K562 (cell line): ENCODE measurements around the gene COX15.

ENCODE experiments used
- BCL6 ChIP-seq: fragments of 250-450 bp; sonication (Bioruptor Pico); IDR thresholded peaks from 2 replicates; pipeline ENCODE4 v1.4.0; 2020
- CC2D1A ChIP-seq: fragments of 450-650 bp; IDR thresholded peaks from 2 replicates; pipeline ENCODE4 v1.6.1; 2017; ENCODE audit warnings: mild to moderate bottlenecking
- EP300 ChIP-seq: IDR thresholded peaks from 2 replicates; pipeline ENCODE4 v1.6.1; 2012; ENCODE audit warnings: low read length, improper control_type of control experiment
- NR2C1 ChIP-seq, 2 experiments: fragments of 450-650 bp; IDR thresholded peaks; 2 replicates each; pipeline ENCODE4 v1.6.1; 2017; ENCODE audit warnings: mild to moderate bottlenecking in 2 of 2, antibody characterized with exemption in 1 of 2, inconsistent platforms in 1 of 2, missing compliant biosample characterization in 1 of 2, missing genetic modification characterization in 1 of 2
- PTBP1 ChIP-seq: fragments of 200-400 bp; formaldehyde crosslinking; IDR thresholded peaks from 2 replicates; pipeline ENCODE4 v1.6.1; 2017; ENCODE audit warnings: low read depth, low read length
- SETDB1 ChIP-seq: IDR thresholded peaks from one replicate; pipeline ENCODE4 v1.6.1; 2012; ENCODE audit warnings: low read length, control low read depth, inconsistent platforms
- TARDBP ChIP-seq: fragments of 450-650 bp; IDR thresholded peaks from 2 replicates; pipeline ENCODE4 v1.6.1; 2016
- TCFL5 ChIP-seq: fragments of 250-450 bp; sonication (Bioruptor Pico); conservative IDR thresholded peaks from 2 replicates; pipeline ENCODE4 v1.6.1; 2021; ENCODE audit warnings: mild to moderate bottlenecking, moderate library complexity, matching md5 sums
- TF ChIP-seq, protein P1 (sequence below), 3 experiments: IDR thresholded peaks in 2 of 3; conservative IDR thresholded peaks in 1 of 3; 2 replicates each; pipeline ENCODE4 v1.5.1; 2011 to 2012; ENCODE audit warnings: low read length in 3 of 3, mild to moderate bottlenecking in 3 of 3, control low read depth in 2 of 3, improper control_type of control experiment in 1 of 3, inconsistent platforms in 1 of 3, low read depth in 1 of 3, mixed read lengths in 1 of 3, moderate library complexity in 1 of 3; ENCODE audit not compliant: insufficient read depth in 2 of 3
- TF ChIP-seq, protein P2 (sequence below): sonication (generic); formaldehyde crosslinking; IDR thresholded peaks from 2 replicates; pipeline ENCODE4 v1.8.0; 2022; ENCODE audit warnings: missing genetic modification reagents, mild to moderate bottlenecking, moderate library complexity, borderline replicate concordance
- TF ChIP-seq, protein P3 (sequence below): fragments of 450-650 bp; IDR thresholded peaks from 2 replicates; pipeline ENCODE4 v1.6.1; 2017; ENCODE audit warnings: mild to moderate bottlenecking, moderate library complexity
- TF ChIP-seq, protein P4 (sequence below): sonication (generic); formaldehyde crosslinking; IDR thresholded peaks from 2 replicates; pipeline ENCODE4 v1.8.0; 2022; ENCODE audit warnings: mild to moderate bottlenecking, low read depth, missing genetic modification reagents

DNA sequence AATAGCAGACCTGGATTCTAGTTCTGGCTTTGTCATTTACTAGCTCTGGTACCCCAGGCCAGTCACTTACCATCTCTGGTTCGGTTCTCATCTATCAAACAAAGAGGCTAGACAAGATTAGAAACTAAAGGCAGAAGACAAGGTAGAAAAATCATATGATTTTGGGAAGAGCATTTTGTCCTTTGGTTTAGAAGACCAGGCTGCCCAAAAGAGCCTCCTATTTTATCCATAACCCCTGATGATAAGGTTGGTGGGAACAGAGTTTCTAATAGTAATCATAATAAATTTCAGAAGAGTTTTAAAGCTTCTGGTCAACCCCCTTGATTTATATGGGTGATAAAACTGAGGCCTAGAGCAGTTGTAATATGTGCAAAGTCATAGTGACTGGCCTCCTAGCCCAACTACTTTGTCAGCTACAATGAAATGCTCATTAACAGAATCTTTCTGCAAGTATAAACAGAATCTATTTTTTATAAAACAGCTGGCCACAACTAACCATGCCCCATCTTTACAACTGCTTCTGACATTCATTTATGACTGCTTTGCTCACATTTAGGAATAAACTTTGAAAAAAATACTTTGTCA is 23.4 kb downstream of the COX15 start:
- TF ChIP-seq, protein P1, sequence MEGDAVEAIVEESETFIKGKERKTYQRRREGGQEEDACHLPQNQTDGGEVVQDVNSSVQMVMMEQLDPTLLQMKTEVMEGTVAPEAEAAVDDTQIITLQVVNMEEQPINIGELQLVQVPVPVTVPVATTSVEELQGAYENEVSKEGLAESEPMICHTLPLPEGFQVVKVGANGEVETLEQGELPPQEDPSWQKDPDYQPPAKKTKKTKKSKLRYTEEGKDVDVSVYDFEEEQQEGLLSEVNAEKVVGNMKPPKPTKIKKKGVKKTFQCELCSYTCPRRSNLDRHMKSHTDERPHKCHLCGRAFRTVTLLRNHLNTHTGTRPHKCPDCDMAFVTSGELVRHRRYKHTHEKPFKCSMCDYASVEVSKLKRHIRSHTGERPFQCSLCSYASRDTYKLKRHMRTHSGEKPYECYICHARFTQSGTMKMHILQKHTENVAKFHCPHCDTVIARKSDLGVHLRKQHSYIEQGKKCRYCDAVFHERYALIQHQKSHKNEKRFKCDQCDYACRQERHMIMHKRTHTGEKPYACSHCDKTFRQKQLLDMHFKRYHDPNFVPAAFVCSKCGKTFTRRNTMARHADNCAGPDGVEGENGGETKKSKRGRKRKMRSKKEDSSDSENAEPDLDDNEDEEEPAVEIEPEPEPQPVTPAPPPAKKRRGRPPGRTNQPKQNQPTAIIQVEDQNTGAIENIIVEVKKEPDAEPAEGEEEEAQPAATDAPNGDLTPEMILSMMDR (IDR thresholded peaks at IDR 0.05 in 2 of 3, conservative IDR thresholded peaks at IDR 0.05 in 1 of 3; ENCODE audit: insufficient read depth in 2 of 3, low read depth in 1 of 3, low read length in 3 of 3): no peak
- TF ChIP-seq EP300 (peak; percentile 77), TARDBP (no peak), PTBP1 (no peak), BCL6 (CRISPR knock-in tag) (no peak), CC2D1A (no peak), TCFL5 (CRISPR knock-in tag) (no peak), NR2C1 (IDR thresholded peaks at IDR 0.05) (no peak), NR2C1 (tag; IDR thresholded peaks at IDR 0.05) (no peak), SETDB1 (no peak)
- TF ChIP-seq, protein P2, sequence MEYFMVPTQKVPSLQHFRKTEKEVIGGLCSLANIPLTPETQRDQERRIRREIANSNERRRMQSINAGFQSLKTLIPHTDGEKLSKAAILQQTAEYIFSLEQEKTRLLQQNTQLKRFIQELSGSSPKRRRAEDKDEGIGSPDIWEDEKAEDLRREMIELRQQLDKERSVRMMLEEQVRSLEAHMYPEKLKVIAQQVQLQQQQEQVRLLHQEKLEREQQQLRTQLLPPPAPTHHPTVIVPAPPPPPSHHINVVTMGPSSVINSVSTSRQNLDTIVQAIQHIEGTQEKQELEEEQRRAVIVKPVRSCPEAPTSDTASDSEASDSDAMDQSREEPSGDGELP (CRISPR knock-in tag): no peak
- TF ChIP-seq, protein P3, sequence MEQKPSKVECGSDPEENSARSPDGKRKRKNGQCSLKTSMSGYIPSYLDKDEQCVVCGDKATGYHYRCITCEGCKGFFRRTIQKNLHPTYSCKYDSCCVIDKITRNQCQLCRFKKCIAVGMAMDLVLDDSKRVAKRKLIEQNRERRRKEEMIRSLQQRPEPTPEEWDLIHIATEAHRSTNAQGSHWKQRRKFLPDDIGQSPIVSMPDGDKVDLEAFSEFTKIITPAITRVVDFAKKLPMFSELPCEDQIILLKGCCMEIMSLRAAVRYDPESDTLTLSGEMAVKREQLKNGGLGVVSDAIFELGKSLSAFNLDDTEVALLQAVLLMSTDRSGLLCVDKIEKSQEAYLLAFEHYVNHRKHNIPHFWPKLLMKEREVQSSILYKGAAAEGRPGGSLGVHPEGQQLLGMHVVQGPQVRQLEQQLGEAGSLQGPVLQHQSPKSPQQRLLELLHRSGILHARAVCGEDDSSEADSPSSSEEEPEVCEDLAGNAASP: no peak
- TF ChIP-seq, protein P4, sequence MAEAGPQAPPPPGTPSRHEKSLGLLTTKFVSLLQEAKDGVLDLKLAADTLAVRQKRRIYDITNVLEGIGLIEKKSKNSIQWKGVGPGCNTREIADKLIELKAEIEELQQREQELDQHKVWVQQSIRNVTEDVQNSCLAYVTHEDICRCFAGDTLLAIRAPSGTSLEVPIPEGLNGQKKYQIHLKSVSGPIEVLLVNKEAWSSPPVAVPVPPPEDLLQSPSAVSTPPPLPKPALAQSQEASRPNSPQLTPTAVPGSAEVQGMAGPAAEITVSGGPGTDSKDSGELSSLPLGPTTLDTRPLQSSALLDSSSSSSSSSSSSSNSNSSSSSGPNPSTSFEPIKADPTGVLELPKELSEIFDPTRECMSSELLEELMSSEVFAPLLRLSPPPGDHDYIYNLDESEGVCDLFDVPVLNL: no peak
